Fibroblast of the aortic adventitia (primary cell): ENCODE data around the gene EFEMP2. TPM values are rescaled to one million over a fixed set of nuclear protein-coding genes. Genes with fewer than 3 reads are reported as not detected.

ENCODE experiments used
- DNase-seq: peaks from one replicate; pipeline ENCODE4 v3.0.0-alpha.2; 2010; ENCODE audit warnings: low read depth
- H3K4me3 ChIP-seq: 2 replicates; pipeline ENCODE4 v1.5.1; 2011; ENCODE audit warnings: low read depth, mild to moderate bottlenecking, control low read depth, low read length, moderate library complexity
- CTCF ChIP-seq: IDR thresholded peaks from 2 replicates; pipeline ENCODE4 v1.5.1; 2011; ENCODE audit warnings: mild to moderate bottlenecking, low read length, control low read depth, inconsistent platforms; ENCODE audit not compliant: insufficient read depth
- total RNA-seq: library from RNA; depleted of rRNA; stranded (reverse); fragments of >200 nt; gene quantifications from 2 replicates; pipeline ENCODE4 v1.2.3, GENCODE V29; 2012; ENCODE audit warnings: low replicate concordance

The EFEMP2 gene
- total RNA-seq, 1 donor, result 105 TPM

GRCh38 chr11:65826984-65827735 lies 45.4 kb downstream of the EFEMP2 start:
- DNase-seq, result no peak
- H3K4me3 ChIP-seq, result no peak overlapping the region
- TF ChIP-seq CTCF, result no peak

DNA sequence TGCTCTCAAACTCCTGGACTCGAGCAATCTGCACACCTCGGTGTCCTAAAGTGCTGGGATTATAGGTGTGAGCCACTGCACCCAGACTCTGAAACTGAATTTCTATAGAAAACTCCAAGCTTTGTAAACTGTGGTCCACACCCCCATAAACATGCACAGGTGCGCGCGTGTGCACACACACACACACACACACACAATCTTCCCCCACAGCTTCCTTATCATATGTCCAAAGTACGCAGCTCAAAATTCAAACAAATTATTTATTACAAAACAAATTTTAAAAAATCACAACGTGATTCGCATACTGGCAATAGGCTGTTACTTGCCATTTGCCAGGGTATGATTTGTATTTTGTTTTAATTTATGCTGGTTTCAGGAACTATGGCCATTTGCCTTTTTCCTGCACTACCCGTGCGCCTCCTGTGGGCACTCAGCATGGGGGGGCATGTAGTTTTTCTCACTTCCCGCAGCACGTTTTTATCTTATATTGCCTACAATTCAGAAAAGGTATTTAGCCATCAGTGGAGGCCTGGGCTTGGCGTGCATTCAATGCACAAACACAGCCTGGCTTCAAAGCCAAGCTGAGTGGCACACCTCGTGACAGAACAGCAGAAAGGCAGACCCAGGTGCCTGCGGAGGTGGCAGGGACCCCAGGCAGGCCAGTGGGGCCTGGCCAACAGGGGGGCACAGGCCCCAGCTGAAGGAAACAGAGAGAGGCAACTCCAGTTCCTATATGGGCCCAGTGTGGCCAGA lies 49.6 kb downstream of the EFEMP2 start:
- no peak for DNase-seq
- no peak for TF ChIP-seq CTCF
- no peak overlapping the region for H3K4me3 ChIP-seq

- no peak overlapping the region for H3K4me3 ChIP-seq
- no peak for TF ChIP-seq CTCF
- DNase-seq, result no peak
Observed at GRCh38 chr11:65821107-65821506, 51.5 kb downstream of the EFEMP2 start.

- peak; percentile 85 for DNase-seq
- TF ChIP-seq CTCF, result peak; percentile 91
- H3K4me3 ChIP-seq, result peak overlapping the region; percentile 81
Observed at GRCh38 chr11:65817835-65818680, 54.5 kb downstream of the EFEMP2 start.

- H3K4me3 ChIP-seq, result peak overlapping the region; percentile 81
- TF ChIP-seq CTCF, result no peak
- DNase-seq, result peak; percentile 27
Observed at GRCh38 chr11:65817312-65817834, 55.2 kb downstream of the EFEMP2 start.

DNA sequence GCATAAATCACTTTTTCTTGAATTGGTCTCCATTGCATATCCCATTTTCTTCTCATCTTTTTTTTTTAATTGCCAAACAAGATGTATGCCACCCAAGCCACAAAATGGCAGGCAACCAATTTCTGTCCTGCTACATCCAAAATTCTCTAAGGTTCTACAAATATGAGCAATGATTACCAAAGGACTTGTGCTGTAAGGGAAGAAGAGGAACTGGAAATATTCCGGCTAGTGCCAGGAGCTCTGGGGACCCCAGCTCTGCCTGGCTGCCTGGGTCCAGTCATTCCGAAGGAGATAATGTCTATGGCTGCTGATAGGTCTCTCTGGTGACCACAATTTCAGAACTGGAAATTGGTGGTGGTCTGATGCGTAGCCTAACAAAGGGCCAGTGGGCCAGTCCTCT lies 55.9 kb downstream of the EFEMP2 start:
- no peak for DNase-seq
- no peak overlapping the region for H3K4me3 ChIP-seq
- TF ChIP-seq CTCF, result no peak
